COLO829 (cell line): ENCODE data around the gene IL1RAPL2.
"Not testable (repeated sequence)": the region's sequence is repeated elsewhere in the genome, so short reads cannot be mapped to it uniquely, and the experiment has no call there.

Experiments
- DNase-seq: peaks from one replicate; pipeline ENCODE4 v3.0.0; 2012; ENCODE audit warnings: low spot score

IL1RAPL2 gene

DNA sequence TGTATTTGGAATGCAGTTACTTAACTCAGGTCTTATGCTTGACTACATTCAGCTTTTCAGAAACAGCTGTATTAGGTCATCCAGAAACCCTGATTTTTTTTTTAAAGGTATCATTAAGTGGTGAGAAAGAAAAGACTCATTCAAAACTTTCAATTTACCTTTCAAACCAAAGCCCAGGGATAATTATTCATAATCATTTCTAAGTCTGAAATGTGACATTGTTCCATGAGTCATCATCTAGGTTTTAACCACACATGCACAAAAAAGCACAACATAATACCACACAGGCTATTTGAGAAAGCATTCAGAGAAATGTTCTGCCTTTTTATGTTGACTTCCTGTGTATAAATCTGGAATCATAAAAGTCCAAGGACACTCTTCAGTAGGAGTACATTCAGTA is 288.2 kb downstream of the IL1RAPL2 start:
- peak; percentile 16 for DNase-seq

DNA sequence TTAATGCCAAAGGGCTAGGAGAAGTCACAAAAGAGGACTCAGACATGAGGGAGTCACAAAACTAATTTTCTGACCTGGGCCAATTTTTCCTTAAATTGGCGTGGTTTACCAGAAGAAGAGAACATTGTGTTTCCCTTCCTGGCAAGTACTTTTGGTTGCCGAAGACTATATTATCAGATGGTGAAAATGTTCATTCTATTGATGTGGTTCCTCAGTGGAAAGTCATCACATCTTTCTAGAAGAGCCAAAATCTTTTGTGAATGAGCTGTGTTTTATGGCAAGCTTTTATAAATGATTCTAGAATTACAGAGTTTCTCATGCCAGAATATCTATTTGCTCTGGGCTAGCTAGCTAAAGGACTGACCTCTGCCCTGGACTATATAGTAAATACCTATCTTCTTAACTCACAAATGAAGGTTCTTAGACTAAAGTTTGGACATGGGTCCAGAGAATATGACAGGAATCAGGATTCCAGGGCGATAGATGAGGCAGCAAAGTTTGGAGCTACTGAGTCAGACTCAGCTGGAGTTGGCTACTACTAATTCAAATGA is 288.9 kb downstream of the IL1RAPL2 start:
- DNase-seq, result no peak

DNA sequence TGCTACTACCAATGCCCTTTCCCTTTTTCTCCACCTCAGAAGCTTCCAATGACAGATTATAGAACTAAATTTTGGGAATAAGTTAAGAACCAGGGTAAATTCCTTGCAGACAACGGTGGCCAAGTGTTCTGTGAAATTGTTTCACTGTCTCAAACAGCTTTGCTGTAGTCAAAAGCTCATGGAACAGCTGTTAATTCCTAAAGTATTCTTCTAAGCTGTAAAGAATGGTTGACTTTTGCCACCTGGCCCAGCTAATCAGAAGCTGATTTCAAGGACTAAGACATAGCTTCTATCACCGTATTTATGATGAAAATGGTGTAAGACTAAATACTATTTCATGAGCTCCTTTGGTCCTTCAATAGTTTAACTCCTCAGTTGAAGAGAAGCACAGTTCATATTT is 297.5 kb downstream of the IL1RAPL2 start:
- DNase-seq, result no peak

DNA sequence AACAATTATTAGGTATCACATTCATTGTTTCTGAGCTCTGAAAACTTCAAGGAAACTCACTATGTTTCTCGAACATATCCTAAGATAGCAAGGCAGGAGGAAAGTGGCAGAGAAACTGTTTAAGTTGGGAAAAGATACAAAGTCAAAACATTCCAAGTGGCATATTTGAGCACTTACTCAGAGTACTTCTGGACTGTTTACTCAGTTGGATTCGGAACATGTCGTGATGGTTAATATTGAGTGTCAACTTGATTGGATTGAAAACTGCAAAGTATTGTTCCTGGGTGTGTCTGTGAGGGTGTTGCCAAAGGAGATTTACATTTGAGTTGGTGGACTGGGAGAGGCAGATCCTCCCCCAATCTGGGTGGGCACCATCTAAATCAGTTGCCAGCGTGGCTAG is 298.3 kb downstream of the IL1RAPL2 start:
- no peak for DNase-seq

DNA sequence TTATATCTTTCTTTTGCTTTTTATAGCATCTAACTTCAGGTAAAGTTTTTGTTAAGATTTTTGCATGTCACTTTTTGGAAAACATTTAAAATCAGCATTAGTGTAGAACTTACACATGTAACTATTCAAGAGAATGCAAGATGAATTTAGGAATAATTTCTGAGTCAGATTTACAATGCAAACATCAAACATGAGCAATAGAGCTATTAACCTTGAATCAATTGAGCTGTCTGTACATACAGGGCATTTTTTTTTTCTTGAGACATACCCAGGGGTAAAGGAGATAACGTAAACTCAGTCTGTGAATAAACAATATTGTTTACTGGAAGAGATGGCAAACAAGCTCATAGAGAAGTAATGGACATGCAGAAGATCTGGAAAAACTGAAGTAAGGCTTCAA is 311.5 kb downstream of the IL1RAPL2 start:
- no peak for DNase-seq

DNA sequence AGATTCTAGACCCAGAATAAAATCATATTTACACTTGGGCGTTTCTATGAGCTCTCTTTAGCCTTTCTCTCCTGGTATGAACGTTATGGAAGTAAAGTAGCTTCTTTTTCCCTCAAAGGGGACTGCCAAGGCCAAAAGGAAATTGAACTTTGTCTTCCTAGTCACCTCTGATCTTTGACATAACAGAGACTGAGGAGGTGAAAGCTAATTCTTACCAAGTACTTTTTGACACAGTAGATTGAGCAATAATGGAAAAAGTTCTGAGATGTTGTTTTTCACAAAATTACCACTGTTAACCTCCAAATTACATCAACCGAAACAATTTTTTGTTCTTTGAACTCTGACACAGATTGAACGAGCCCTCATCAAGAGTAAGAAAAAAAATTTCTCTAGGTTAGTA is 336.1 kb downstream of the IL1RAPL2 start:
- no peak for DNase-seq

DNA sequence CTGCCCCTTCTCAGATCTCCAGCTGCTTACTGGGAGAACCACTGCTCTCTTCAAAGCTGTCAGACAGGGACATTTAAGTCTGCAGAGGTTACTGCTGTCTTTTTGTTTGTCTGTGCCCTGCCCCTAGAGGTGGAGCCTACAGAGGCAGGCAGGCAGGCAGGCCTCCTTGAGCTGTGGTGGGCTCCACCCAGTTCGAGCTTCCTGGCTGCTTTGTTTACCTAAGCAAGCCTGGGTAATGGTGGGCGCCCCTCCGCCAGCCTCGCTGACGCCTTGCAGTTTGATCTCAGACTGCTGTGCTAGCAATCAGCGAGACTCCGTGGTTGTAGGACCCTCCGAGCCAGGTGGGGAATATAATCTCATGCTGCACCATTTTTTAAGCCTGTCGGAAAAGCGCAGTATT is 343.7 kb downstream of the IL1RAPL2 start:
- DNase-seq, result not testable (repeated sequence)

DNA sequence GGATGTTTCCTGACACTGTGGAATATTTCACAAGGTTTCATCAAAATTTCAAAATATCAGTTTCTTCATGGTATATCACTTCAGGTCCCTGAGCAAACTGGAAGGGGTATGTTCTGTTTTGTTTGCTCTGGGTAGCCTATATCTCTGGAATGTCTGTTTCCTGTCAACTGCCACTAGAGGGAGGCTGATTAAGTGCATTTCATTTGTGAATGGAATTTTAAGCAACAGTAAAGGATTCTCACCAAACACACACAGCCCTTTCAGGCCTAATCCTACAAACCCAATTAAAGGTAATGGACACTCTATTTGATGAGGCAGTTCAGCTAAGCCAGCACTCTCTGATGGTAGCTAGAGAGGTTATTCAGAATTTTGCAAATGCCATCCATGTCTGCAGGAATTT is 347.3 kb downstream of the IL1RAPL2 start:
- no peak for DNase-seq

DNA sequence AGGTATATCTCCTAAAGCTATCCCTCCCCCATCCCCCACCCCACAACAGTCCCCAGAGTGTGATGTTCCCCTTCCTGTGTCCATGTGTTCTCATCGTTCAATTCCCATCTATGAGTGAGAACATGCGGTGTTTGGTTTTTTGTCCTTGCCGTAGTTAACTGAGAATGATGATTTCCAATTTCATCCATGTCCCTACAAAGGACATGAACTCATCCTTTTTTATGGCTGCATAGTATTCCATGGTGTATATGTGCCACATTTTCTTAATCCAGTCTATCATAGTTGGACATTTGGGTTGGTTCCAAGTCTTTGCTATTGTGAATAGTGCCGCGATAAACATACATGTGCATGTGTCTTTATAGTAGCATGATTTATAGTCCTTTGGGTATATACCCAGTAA is 348.7 kb downstream of the IL1RAPL2 start:
- DNase-seq, result not testable (repeated sequence)

DNA sequence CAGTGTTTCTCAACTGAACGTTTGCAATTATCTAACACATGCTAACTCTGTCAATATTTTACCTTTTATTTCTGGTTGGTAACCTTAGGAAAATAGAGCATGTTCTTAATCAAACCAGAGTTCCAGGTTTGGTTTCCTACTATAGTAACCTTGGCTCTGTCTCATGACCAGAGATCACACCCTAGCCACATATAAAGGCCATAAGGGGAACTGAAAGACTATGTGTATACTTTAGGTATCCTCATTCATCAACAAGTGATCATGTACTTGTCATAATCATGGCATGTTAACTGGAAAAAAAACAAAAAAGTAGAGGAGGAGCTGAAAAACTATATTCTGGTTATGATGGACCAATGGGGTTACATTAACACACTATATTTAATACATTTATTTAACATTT is 352.1 kb downstream of the IL1RAPL2 start:
- no peak for DNase-seq

DNA sequence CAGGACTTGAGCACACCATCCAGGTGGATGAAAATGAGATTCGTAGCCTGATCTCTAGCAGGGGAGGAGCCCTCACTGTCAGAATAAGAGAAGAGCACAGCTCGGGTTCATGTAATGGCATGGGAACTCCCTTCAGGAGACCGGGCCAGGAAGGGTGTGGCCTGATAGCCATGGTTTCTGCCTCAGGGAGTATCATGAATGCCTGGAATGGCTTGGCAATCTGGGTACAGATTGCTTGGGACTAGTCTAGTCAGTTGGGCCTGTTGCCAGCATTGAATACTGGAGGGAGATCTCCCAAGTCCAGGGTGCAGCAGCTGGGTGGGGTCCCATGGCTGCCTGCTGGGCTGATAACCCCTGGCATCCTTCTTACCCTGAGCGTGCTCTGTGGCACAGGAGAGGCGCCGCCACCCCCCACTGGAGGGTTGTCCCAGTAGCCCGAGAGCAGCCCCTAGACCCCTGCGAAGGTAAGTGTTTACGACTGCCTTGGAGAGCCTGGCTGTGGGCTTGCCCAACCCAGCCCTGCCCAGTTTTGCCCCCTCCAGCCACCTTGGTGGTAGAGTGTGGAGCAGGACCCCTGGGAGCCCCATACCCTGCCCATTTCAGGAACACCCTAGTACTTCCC is 355.7 kb downstream of the IL1RAPL2 start:
- DNase-seq, result no peak

DNA sequence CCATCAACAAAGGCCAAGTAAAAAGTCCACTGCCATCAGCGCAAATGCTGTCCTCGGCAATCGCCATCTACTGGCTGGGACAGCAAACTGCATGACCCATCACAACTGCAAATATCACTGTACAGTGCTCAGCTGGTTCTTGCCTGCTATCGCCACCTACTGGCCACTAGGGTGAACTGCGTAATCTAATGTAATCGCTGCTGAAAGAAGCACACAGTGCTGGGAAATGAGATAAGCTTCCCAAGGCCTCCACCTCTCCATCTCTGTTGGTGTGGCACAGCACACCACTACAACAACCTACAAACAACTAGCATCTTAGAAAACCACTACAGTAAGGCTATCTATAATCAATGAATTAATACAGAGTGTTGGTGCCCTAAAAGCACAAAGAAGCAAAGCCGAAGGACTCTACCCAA is 356.2 kb downstream of the IL1RAPL2 start:
- peak; percentile 65 for DNase-seq

DNA sequence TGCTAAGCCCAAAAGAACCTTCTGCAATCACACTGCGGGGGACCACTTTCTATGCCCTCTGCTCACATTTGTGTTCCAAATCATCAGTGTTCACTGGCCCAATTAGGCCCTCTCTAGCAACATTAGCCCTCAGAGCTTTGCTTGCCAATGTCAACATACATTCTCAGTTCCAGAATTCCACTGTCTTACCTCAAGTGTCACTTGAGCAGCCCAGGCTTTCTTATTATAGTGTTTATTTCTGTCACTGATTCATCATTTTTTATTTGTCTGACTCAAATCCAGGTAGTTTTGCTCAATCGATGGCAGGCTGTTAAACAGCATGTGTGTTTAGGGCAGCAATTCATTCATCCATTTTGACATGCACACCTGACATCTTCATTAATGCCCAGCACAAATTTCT is 363.3 kb downstream of the IL1RAPL2 start:
- no peak for DNase-seq

DNA sequence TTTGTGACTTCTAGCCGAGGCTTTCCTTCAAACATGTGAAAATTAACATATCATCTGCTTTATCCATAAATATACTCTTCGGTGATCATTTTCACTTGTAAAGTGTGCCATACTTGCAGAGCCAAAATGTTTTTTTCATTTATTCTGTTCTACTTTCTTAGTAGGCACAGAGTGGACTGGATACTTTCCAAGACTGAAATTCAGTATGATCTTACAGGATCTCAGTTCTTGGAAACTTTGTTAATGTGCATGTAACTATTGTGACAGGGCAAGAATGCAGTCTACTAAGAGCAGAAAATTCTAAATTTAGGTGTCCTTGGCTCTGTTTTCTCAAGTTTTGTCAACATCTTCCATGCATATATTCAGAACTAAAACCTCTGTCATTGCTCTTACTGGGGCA is 369.6 kb downstream of the IL1RAPL2 start:
- DNase-seq, result no peak

DNA sequence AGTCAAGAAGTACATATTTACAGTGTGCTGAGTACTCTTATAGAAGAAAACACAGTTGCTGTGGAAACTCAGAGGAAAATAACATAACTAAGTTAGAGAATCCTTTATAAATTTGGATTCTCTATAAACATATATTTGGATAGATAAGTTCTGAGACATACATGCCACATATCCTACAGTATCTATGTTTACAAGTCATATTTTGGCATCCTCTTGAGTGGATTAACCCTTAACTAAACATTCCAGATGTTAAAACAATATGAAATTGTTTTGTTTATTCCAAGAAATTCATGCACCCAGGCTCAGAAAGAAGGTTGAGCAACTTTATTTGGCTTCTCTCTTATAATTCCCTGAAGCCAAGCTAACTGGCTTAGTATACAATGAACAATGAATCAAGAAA is 387.3 kb downstream of the IL1RAPL2 start:
- DNase-seq, result no peak

DNA sequence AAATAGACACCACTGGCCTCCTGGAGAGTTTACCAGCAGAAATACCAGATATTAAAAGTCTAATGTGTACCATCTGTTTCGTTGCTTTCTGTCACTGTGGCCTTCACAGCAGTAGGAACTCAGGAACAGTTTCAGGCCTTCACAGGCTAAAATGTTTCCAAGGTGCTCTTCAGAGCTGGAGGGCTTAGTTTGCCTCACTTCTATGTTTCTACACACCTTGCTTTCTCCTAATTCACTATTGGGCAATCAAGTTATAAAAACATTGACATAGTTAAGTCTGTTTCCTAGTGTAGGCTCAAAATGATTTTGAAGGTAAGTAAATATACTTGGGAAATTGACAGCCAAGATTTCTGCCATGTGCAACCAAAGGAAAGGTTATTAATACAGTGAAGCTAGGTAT is 395.9 kb downstream of the IL1RAPL2 start:
- DNase-seq, result no peak

DNA sequence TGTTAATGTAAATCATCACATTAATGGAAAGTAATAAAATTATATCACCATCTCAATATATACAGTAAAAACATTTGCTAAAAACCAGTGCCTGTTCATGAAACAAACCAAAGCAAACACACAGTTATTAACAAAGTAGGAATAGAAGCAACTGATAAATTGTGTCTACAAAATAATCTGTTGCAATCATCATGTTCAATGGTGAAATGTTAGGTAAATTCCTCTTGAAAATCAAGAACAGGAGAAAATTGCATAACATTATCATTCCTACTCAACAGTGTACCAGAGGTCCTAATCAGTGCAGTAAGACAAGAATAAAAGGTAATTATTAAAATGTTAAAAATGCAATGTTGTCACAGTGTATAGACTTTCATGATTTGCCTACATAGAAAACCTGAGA is 402.2 kb downstream of the IL1RAPL2 start:
- DNase-seq, result no peak

DNA sequence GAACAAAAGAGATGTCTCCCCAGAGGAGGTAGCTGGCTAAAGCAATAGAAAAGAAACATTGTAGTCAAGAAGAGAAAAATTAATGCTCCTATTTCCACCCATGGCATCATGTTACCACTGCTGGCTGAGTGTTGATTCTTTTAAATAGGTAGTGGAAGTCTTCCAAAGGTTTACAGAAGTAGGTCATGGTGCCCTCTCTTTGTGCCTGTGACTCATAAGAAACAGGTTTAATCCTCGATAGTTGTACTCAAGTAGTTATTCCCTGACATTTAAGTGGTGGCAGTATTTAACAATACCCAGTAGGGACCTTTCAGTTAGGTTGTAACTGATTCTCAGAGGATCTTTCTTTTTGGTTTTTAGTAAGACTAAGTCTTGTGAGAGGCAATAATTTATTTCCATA is 406.7 kb downstream of the IL1RAPL2 start:
- no peak for DNase-seq

DNA sequence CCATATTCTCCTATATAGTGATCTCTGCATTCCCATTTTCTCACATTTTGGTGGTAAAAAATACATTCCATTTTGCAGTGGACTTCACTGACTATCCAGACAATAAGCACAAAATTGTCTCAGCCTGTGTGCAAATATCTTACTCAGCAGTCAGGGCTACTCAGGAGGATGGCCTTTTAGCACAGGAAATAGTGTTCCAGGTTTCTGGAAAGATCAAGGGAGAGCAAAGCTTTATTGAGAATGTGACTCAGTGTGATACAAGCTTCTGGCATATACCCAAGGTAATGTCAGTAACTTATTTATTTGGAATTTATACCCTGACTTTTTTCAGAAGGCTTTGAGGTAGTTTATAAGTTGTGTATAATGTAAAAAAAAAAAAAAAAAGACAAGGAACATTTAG is 421.1 kb downstream of the IL1RAPL2 start:
- DNase-seq, result peak; percentile 13

DNA sequence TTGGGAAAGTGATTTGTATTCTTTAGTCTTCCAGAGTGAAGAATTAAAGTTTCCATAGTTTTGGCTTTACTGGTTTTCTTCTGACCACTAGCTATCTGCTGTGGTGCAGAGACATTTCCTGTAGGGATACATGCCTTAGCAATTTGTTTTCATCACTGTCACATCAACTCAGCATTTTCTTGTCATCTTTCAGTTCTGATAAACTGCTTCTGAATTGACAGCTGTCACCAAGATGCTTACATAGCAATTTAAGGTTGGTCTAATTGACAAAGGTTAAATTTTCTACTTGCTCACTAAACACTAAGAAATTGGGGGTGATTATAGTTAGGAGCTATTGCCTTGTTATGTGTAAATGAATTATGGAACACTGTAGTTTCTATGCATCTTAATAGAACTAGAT is 422.0 kb downstream of the IL1RAPL2 start:
- no peak for DNase-seq

DNA sequence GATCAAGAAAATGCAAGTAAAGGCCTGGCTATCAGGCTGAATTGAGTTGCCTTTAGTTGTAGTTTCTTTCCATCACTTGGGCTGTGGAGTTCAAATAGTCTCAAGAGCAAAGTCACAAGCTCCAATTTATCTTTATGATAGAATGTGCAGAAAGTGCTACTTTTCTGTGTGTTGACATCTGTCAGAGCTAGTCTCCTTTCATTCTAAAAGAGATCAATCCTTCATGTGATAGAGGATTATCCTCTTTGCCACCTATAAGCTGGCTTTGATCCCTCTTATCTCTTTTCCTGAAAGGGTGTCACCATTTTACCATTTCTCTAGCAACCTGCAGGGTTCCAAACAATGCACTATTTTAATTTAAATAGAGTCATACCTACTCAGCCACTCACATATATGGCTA is 429.5 kb downstream of the IL1RAPL2 start:
- no peak for DNase-seq

DNA sequence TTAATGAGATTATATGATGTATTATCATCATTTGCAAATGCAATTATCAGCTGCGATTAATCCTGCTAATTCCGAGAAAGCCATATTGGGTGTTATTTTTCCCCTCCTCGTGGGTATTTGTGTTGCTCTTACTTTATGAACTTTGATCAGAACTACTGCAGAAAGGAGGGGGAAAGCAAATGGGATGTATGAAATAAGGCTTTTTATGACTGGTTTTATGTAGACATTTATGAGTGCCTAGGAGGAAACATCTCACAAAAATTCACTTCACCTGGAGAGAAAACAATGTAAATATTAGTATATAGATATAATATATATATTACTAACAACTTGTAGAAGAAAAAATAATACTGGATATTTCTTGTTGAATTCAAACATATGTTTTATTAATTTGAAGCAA is 440.1 kb downstream of the IL1RAPL2 start:
- no peak for DNase-seq

DNA sequence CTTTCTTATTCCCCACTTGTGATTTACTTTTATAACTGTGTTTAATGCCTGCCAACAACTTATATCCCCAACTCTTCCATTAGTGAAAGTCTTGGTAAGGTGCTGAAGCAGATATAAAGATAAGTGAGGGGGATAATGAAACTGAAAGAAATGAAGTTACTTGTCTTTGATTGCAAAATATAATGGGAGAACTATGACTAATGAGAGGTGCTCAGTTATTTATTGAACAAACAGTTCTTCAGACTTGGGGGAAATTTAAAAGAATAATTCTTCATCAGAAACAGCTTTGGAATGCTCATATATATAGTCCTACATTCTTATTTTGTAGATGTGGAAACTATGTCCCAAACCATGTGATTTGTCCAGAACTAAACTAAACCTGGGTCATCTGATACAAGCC is 441.0 kb downstream of the IL1RAPL2 start:
- DNase-seq, result no peak

DNA sequence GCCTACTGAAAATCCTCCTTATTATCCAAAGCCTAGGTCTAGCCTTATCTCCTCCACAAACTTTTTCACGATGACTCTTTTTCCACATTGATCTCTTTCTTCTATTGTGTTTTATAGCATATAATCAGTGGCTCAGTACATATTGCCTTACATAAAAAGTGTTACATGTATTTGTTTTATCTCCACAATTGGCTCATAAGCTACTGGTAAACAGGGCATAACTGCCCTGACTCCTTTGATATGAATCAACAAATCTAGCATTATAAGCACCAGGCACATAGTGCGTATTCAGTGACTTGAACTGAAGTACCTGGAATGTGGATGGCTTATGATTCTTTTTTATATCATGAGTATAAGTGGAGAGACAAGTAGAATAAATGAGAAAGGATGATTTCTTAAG is 447.7 kb downstream of the IL1RAPL2 start:
- DNase-seq, result no peak

DNA sequence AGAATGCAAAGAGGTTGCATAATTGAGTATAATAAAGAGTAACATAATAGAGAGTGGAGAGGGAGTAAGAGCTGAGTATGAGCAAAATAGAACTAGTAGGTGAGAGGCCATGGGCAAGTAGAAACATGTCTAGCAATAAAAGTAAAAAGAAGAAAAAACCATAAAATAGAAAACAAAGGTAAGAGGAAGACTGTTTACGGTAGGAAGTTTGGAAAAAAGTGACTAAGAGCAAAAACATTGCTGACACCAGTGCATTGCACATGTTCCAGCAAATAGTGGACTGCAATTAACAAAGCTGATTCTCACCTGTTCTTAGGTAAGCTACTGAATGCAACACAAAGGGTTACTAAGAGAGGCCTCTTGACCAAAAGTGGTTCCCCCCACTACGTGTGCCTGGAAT is 451.6 kb downstream of the IL1RAPL2 start:
- no peak for DNase-seq
